COR-L47 (cell line): ENCODE results near the gene ALG2.

Experiments used
- DNase-seq: peaks from one replicate; lab custom pipeline; 2025; lab: John Stamatoyannopoulos, UW

The ALG2 gene, protein sequence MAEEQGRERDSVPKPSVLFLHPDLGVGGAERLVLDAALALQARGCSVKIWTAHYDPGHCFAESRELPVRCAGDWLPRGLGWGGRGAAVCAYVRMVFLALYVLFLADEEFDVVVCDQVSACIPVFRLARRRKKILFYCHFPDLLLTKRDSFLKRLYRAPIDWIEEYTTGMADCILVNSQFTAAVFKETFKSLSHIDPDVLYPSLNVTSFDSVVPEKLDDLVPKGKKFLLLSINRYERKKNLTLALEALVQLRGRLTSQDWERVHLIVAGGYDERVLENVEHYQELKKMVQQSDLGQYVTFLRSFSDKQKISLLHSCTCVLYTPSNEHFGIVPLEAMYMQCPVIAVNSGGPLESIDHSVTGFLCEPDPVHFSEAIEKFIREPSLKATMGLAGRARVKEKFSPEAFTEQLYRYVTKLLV

DNA sequence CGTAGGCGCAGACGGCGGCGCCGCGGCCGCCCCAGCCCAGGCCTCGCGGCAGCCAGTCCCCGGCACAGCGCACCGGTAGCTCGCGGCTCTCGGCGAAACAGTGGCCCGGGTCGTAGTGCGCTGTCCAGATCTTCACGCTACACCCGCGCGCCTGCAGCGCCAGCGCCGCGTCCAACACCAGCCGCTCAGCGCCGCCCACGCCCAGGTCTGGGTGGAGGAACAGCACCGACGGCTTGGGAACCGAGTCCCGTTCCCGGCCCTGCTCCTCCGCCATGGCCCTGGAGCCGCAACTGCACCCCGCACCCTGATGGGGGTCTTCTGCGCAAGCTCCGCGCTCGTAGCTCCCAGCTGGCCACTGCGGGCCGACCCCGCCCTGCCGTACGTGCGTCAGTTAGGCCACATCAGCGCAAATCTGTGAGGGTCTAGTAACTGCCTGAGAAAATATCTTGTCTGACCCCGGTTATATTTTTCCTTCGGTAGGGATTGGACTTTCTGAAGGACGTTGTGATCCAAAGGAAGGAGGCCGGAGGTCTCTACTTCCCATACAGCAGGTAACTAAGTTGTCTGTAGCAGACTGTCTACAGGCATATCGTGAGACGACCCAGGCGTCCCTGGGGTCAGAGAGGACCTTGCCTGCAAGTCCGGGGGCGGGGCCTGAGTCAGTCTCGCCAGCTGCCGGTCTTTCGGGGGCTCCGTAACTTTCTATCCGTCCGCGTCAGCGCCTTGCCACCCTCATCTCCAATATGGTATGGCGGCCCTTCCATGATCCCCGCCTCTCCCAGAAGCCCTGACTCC, at the start of gene ALG2, which contains the start of gene SEC61B:
ALG2 (minus strand) TSS at position 322 of the 795 bp plus-strand sequence; CDS start at position 274, 48 bp downstream.
SEC61B (plus strand) TSS at position 662 of the 795 bp plus-strand sequence; CDS start at position 744, 82 bp downstream.
- peak; percentile 94 for DNase-seq

DNA sequence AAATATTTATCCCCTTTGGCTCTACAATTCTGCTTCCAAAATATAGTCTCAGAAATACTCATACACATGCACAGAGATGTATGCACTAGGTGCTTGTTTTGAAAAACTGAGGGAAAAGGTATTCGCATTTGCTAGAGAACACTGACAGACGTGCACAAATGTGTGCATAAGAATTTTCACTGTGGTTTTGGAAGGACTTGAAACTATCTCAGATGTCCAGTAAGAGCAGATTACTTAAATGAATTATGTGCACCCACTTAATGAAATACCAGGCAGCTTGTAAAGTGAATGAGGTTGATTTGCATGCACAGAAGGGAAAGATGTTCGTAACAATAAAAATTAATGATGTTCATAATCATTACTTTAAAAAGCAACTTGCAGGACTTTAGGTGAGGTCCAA, 48.7 kb upstream of the ALG2 start:
- DNase-seq = no peak

DNA sequence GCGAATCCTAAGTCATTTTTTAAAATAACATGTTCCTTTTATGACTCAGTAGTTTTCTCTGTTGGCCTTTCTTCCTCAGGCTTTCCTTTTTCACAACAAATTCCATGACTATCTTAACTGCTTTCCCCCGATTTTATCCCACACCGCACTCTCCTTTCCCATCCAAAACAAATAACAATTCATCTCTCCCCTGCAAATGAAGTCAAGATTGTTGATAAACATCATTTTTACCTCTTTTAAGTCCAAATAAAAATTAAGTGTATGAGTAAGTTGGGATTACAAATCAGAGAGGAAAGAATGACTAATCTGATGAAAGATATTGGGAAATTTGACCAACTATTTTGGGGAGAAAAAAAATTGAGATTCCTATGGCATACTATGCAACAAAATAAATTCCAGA, 47.7 kb upstream of the ALG2 start:
- DNase-seq = no peak

DNA sequence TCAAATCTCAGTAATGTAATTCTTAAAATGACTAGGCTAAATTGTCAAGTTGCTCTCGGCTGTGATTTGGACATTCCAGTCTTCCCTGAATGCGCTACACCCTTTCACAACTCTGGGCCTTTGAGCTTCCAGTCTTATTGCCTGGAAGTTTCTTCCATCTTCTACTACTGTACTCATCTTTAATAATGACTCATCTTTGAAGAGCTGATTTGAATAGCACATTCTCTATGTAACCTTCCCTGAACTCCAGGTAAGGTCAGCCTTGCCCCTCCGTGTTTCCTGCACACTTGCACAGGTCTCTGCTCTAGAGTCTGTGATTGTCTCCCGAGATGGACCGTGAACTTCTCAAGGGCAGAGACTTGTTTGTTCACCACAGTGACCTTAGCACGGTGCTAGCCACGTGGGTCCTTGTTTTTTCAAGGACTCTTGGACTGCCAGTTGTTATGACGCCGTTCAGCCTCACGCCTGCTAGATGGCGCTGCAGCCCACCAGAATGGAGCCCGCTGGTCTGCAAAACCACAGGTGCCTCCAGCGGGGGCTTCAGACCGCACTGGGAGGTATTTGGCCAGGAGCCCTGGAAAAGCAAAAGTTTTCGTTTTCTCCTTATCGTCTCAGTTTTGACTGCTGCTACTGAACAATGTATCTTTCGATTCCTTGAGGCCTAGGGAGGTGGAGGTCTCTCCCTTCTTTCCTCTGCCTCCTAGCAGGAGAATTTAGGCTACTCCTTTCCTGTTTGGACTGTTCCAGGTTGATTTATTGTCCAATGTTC, 44.7 kb upstream of the ALG2 start:
- peak; percentile 62 for DNase-seq

DNA sequence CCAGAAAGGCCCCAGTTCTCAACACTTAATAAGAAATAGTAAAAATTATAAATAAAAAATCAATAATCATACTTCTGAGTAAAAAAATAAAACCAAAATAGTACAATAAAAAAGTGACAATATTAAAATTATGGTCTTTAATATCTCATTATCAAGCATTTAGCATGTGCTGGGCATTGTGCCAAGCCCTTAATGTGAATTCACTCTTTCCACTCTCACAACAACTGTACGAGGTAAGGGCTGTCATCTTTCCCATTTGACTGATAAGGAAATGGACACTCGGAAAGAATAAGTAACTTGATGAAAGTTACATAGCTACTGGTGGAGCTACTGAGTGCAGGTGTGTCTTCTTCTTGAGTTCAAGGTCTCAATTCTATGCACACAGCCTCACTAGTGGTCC, 43.9 kb upstream of the ALG2 start:
- DNase-seq = no peak

DNA sequence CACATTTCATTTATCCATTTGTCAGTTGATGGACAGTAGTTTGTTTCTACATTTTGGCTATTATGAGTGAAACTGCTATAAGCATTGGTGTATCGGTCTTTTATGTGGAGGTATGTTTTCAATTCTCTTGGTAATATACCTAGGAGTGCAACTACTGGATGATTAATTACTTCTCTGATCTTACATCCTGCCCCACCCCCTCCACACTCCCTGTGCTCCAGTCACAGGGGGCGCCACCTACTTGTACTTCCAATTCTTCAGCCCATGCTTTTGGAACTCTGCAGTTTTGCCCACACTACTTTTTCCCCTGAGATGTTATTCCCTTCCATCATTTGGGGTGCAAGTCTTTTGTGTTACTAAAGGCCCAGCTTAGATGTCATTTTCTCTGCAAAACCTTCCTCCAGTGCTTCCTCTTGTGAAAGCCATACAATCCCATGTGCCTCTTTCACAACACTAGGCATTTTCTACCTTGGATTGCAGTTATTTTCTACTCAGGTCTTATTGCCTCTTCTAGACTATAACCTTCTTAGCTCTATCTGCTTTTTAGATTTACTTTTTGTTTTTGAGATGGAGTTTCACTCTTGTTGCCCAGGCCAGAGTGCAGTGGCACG, 42.4 kb upstream of the ALG2 start:
- peak; percentile 3 for DNase-seq

DNA sequence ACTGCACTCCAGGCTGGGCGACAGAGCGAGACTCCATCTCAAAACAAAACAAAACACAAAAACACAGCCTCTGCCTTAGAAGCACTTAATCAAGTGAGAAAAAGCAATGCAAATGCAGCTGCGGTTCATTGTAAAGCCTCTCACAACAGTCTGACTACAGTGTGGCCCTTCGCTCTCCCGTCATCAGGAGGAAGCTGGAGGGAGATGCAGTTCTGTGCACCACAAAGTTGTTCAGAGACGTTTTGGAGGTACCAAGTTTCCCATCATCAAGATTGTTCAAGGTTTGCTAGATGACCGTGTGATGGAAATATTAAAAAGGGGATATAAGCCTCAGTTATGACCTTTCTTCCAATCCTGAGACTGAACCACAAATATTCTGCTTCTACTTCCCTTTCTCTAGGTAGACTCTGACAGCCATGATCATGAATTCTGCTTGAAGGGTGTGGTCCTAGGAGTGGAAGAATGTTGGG, 41.2 kb upstream of the ALG2 start:
- DNase-seq = no peak

DNA sequence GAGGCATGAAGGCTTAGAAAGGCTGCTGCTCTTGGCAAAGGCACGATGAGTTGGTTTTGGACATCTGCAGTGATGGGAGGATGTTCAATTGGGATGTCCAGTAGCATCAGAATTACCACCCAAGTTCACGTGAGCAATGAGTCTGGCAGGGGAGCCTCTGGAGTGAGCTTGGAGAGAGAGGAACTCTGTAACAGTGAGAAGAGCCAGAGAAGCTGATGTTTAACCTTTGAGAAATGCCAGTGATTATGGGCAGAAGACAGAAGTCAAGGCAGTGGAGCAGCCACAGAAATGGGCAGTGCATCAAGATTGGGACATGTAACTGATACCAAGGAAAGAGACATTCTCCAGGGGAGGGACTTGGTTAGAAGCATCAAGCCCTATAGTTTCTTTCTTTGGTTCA, 40.2 kb upstream of the ALG2 start:
- DNase-seq = no peak

DNA sequence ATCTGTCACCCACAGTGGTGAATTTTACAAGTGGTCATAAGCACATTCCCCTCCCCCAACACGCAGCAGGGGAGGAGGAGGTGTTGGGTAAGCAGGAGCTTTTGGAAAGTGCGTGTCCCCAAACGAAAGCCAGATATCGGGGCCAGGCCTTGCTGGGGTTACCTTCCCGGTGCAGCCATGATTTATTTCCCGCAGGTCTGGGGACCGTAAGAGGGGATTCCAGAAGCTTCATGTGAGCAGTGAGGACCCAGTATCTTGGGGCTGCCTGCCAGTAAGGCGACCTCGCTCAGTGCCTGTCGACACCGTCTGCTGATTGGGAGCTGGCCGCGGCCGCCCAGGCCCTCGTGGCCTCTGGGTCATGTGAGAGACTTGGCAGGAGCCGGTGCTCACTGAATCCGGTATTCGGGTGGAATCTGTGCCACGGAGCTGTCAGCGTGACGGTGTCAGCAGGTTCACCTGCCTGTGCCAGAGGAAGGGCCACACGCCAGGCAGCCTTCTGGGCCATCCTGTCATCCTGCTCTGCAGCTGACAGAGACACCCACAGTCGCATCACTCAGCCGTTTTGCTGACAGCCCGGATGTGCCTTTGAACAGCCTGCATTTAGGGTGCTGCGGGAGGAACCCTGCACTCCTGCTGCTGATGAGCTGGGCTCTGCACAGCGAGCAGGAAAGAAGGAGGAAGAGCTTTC, 37.6 kb upstream of the ALG2 start:
- DNase-seq = no peak

DNA sequence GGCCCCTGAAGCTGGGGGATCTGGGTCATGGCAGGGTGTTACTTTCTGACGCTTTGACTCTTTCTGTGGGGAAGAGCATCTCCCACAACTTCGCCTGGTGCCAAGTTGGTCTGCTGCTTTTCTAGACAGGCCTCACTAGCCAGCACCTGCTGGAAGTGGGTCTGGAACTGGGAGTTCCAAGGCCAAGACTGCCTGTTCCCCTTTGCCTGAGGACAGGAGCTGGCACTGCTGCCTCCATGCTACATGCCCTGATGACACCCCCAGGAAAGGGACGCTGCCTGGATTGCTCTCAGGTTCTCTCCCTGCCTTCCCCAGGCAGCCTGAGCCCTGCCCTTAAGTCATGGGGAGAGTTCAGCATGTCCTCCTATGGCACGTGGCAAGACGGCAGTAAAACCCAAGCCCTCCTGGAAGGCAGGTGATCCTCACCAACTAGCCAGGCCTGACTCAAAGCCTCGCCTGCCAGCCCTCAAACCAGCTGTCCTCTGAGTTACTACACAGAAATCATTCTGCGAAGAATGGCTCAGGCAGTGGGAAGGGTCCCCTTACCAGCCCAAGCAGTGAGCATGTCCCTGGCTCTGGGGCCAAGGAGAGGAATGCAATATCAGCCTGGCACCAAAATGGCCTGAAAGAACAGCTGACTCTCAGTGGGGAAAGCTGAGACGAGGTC, 36.1 kb upstream of the ALG2 start:
- DNase-seq = no peak

DNA sequence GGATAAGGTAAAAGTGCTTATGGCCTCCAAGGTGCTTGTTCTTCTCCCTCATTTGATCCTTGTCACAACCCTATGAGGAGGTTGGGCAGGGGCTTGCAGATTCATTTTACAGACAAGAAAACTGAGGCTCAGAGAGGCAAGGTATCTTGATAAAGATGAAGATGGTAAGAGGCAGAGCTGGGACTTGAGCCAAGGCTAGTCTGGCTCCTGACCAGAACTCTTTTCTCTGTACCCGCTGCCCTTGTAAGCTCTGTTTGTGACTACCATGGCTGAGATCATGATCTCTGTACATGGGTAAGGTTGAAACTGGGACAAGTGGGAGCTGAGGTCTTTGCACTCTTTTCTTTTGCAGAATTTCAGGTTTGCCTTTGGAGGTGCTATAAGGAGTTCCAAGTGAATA, 33.9 kb upstream of the ALG2 start:
- no peak for DNase-seq

DNA sequence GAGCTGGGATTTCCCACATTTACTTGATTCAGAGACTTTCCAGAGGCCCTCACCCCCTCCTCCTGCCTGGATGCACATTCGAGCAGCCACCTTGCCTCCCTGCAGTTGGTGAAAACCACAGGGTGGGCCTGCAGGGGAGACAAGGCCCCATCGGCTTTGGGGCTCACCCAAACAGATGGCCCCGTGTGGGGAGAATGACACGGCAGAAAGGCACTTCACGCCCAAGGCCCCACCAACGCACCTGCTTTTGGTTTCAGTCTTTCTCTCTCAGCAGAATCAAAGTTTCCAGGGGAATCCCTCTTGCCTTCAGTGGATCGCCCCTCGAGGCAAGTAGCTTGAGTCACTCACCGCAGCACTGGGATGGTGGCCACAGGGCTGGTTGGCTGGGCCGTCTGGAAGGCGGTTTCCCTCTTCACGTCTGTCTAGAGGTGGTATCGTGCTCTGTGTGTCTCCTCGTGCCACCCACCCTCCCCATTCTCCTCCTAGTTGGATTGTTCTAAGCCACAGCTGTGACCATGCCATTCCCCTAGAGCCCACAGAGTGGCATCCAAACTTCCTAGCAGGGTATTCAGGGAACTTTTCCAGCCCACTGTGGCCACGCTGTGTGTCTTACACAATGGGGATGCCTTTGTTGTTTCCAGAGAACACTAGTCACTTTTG, 32.2 kb upstream of the ALG2 start:
- DNase-seq = no peak

DNA sequence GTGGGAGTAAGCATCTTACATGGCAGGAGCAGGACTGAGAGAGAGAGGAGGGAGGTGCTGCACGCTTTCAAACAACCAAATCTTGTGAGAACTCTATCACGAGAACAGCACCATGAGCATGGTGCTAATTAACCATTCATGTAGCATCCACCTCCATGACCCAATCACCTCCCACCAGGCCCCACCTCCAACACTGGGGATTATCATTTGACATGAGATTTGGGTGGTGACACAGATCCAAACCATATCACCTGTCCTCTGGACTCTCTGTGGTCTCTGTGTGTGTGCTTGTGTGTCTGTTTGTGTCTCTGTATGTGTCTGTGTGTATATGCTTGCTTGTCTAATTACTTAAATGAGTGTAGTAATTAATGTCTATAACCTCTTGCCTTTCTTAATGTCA, 31.4 kb upstream of the ALG2 start:
- no peak for DNase-seq

DNA sequence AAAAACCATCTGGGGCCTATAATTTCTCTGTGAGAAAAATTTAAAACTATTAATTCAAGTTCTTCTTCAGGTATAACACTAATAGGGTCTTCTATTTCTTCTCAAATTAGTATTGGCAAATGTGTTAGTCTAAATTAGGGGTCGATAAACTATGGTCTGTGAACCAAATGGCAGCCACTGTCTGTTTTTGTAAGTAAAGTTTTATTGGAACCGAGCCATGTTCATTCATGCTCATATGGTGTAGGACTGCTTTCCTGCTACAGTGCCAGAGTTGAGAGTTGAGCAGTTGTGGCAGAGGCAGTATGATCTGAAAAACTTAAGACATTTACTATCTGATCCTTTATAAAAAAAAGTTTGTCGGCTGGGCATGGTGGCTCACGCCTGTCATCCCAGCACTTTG, 29.4 kb upstream of the ALG2 start:
- DNase-seq = no peak

DNA sequence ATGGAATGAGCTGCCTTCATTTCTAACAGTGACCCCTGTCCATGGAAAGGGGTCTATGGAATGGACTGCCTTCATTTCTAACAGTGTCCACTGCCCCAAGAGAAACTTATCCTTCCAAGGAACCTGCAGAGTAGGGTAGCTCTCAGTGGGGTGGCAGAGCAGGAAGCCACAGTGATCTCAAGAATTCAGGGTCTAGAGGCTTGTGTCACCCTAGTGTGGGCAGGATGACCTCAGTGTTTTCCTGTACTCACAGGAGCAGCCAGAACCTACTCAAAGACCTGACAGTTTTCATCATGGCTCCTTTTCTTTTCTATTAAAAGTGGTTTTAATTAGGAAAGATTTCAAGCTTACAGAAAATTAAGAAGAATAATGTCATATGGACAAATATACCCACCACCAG, 27.9 kb upstream of the ALG2 start:
- DNase-seq = no peak

DNA sequence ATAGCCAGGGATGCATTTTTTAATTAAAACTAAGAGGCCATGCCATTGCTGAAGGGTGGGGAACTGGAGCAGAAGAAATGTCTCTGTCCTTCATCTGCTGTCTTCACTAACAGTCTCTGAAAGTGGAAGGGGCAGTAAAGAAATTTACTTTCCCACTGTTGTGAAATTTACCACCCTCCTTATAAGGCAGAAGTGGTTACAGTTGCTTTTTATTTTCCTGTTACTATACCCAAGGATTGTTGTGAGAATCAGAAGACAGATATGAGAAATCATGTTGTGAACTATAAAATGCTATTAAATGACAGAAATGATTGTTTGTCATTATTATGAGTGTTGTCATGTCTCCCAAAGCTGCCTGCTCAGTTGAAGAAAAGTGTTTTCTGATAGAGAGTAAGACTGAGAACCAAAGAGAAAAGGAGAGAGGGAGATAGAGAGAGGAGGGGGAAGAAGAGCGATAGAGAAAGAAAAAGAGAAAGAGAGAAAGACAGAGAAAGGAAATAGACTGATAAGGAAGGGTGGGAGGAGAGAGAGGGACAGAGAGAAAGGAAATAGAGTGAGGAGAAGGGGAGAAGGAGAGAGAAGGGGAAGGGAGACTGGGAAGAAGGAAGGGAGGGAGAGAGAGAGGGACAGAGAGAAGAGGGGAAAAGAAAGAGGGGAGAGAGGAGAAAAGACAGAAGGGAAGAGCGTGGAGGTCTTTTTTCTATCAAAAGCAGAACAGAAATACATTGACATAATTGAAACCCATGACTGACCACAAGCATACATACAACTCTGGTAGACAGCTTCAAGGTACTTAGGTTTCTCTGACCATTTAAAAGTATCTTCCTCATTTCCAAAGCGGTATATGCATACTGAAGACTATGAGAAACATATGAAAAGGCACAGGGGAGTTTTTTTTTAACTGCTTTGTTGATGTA, 22.9 kb upstream of the ALG2 start:
- DNase-seq = no peak

DNA sequence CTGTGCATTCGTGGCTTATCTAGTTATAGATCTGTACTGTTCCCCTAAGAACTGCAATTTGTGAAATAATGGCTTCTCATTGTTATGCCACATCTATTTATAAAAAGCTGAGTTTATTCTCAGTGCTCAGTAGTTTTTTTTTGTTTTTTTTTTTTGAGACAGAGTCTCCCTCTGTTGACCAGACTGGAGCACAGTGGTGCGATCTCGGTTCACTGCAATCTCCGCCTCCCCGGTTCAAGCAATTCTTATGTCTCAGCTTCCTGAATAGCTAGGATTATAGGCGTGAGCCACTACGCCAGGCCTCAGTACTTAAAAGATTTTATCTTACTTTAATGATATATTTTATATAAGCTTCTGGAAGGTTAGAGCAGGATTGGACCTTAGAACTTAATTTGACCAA, 19.4 kb upstream of the ALG2 start:
- no peak for DNase-seq

DNA sequence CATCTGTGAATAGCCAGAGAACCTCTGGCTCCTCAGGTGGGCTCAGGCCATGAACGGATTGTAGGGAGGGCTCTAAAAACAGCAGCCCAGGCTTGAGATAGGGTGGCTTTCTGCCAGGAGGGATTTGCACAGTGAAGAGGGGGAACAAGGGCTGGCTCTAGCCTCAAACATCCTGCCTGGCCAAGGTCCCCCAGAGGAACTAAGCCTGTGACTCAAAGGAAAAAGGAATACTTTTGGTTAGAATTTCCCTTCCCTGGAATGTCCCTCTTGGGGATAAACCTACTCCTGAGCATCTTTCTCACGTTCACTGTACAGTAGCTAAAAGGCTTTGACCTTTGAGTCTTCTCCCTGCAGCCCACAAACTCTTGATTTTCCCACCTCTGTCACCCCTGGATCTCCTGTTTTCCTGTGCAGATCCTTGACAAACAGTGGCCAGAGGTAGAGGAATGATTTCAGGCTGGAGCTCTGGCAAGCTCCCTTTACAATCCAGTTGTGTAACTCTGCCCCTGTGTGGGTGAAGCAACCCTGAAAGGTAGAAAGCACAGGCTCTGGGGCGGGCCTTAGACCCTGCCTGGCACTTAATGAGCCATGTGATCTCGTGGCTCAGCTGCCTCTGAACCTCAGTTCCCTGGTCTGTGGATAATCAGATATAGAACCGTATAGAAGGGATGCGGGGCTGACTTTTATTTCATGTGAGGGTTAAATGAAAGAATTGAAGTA, 17.8 kb upstream of the ALG2 start:
- no peak for DNase-seq
